ENCODE data around the gene RTL1. TPM values are rescaled to one million over a fixed set of nuclear protein-coding genes. Genes with fewer than 3 reads are reported as not detected.

Gene RTL1
- total and polyA plus RNA-seq, 2 experiments from 2014 or later, result 0.15 TPM; not detected in 1

GRCh38 chr14:100851946-100852620 is 51.4 kb downstream of the RTL1 start:
- no peaks in the 10 kb centered on the region for H3K36me3 ChIP-seq
- no peak overlapping the region for H3K27ac ChIP-seq
- no peak for DNase-seq (ENCODE audit: low read depth in 1 of 2, low spot score in 1 of 2)
- no peaks in the 10 kb centered on the region for H3K9me3 ChIP-seq (ENCODE audit: low read depth)
- no peak for TF ChIP-seq CTCF (IDR thresholded peaks at IDR 0.05; ENCODE audit: low read depth, low read length)
- H3K4me1 ChIP-seq (ENCODE audit: low read depth), result no peaks in the 10 kb centered on the region
- H3K4me3 ChIP-seq, result no peak overlapping the region
- no peaks in the 10 kb centered on the region for H3K27me3 ChIP-seq

GRCh38 chr14:100851586-100851916 is 52.0 kb downstream of the RTL1 start:
- Histone ChIP-seq H3K27ac (no peak overlapping the region), H3K9me3 (ENCODE audit: low read depth) (no peaks in the 10 kb centered on the region), H3K27me3 (no peaks in the 10 kb centered on the region), H3K4me3 (no peak overlapping the region), H3K36me3 (no peaks in the 10 kb centered on the region), H3K4me1 (ENCODE audit: low read depth) (no peaks in the 10 kb centered on the region)
- DNase-seq (ENCODE audit: low read depth in 1 of 2, low spot score in 1 of 2), result no peak
- no peak for TF ChIP-seq CTCF (IDR thresholded peaks at IDR 0.05; ENCODE audit: low read depth, low read length)

GRCh38 chr14:100850841-100851585 is 52.5 kb downstream of the RTL1 start:
- DNase-seq (ENCODE audit: low read depth in 1 of 2, low spot score in 1 of 2), result peak; percentile 38 to 55
- peak; percentile 63 for TF ChIP-seq CTCF (IDR thresholded peaks at IDR 0.05; ENCODE audit: low read depth, low read length)
- Histone ChIP-seq H3K4me1 (ENCODE audit: low read depth) (no peaks in the 10 kb centered on the region), H3K27me3 (no peaks in the 10 kb centered on the region), H3K36me3 (no peaks in the 10 kb centered on the region), H3K9me3 (ENCODE audit: low read depth) (no peaks in the 10 kb centered on the region), H3K27ac (no peak overlapping the region), H3K4me3 (no peak overlapping the region)

- Histone ChIP-seq H3K27ac (no peak overlapping the region), H3K36me3 (no peaks in the 10 kb centered on the region), H3K27me3 (no peaks in the 10 kb centered on the region), H3K4me3 (no peak overlapping the region), H3K4me1 (ENCODE audit: low read depth) (no peaks in the 10 kb centered on the region), H3K9me3 (ENCODE audit: low read depth) (no peaks in the 10 kb centered on the region)
- no peak for TF ChIP-seq CTCF (IDR thresholded peaks at IDR 0.05; ENCODE audit: low read depth, low read length)
- DNase-seq (ENCODE audit: low read depth in 1 of 2, low spot score in 1 of 2), result no peak
These were observed 54.3 kb downstream of the RTL1 start for GRCh38 chr14:100849115-100849781.

GRCh38 chr14:100846309-100846859 is 57.1 kb downstream of the RTL1 start:
- H3K27me3 ChIP-seq, result no peaks in the 10 kb centered on the region
- no peak for TF ChIP-seq CTCF (IDR thresholded peaks at IDR 0.05; ENCODE audit: low read depth, low read length)
- H3K4me3 ChIP-seq, result no peak overlapping the region
- H3K36me3 ChIP-seq, result no peaks in the 10 kb centered on the region
- H3K9me3 ChIP-seq (ENCODE audit: low read depth), result no peaks in the 10 kb centered on the region
- H3K27ac ChIP-seq, result no peak overlapping the region
- DNase-seq (ENCODE audit: low read depth in 1 of 2, low spot score in 1 of 2), result no peak
- no peaks in the 10 kb centered on the region for H3K4me1 ChIP-seq (ENCODE audit: low read depth)

Measured in cardiac muscle cell (in vitro differentiated cells and primary cell).